NCI-H446 (cell line): ENCODE measurements around the gene B3GALT4.
"Not testable (repeated sequence)": the region's sequence is repeated elsewhere in the genome, so short reads cannot be mapped to it uniquely, and the experiment has no call there.

Experiments used
- DNase-seq, 2 experiments: peaks; one replicate each; lab custom pipeline; 2025; lab: John Stamatoyannopoulos, UW

Gene B3GALT4

GRCh38 chr6:33272275-33273128 lies 4.4 kb upstream of the B3GALT4 start:
- DNase-seq, result no peak

GRCh38 chr6:33273129-33273923 lies 3.6 kb upstream of the B3GALT4 start:
- DNase-seq, result no peak

GRCh38 chr6:33273924-33274902 lies 2.7 kb upstream of the B3GALT4 start:
- DNase-seq, result no peak

- DNase-seq, result not testable (repeated sequence)
Observed at GRCh38 chr6:33275795-33276580, 935 bp upstream of the B3GALT4 start.

- DNase-seq, result no peak
Observed at GRCh38 chr6:33276581-33276863, 401 bp upstream of the B3GALT4 start.

GRCh38 chr6:33277663-33278391 lies 904 bp downstream of the B3GALT4 start:
- DNase-seq, result no peak

GRCh38 chr6:33278392-33278741 lies 1.4 kb downstream of the B3GALT4 start:
- DNase-seq, result no peak

GRCh38 chr6:33278810-33279209 lies 1.9 kb downstream of the B3GALT4 start:
- no peak for DNase-seq

- DNase-seq, result no peak
Observed at GRCh38 chr6:33279257-33279695, 2.4 kb downstream of the B3GALT4 start.

GRCh38 chr6:33279971-33280511 lies 3.1 kb downstream of the B3GALT4 start:
- DNase-seq, result no peak

- DNase-seq, result no peak
Observed at GRCh38 chr6:33280539-33280938, 3.6 kb downstream of the B3GALT4 start.

- DNase-seq, result not testable (repeated sequence)
Observed at GRCh38 chr6:33285214-33285613, 8.3 kb downstream of the B3GALT4 start.

- DNase-seq, result no peak
Observed at GRCh38 chr6:33286946-33287914, 10.3 kb downstream of the B3GALT4 start.

GRCh38 chr6:33288141-33288920 lies 11.4 kb downstream of the B3GALT4 start:
- DNase-seq, result no peak

- DNase-seq, result peak; percentile 83 to 84
Observed at GRCh38 chr6:33288921-33289783, 12.2 kb downstream of the B3GALT4 start, which contains the start of the genes PFDN6 and WDR46. PFDN6 (plus strand) TSS chr6:33289601; CDS start chr6:33289857, 256 bp downstream. WDR46 (minus strand) TSS chr6:33289239; CDS start chr6:33289170, 69 bp downstream.

GRCh38 chr6:33289784-33290315 lies 12.9 kb downstream of the B3GALT4 start:
- no peak for DNase-seq

- no peak for DNase-seq
Observed at GRCh38 chr6:33290459-33290858, 13.5 kb downstream of the B3GALT4 start.
